Keratinocyte (primary cell): ENCODE results near the gene CHI3L1.

Source experiments
- CTCF ChIP-seq, 3 experiments: IDR thresholded peaks in 1 of 3; conservative IDR thresholded peaks in 1 of 3; optimal IDR thresholded peaks in 1 of 3; 2 replicates in 2 of 3; 3 replicates in 1 of 3; pipeline versions ENCODE3 to v1.5.1; 2011; ENCODE audit warnings: low read length in 3 of 3, mild to moderate bottlenecking in 3 of 3, moderate library complexity in 2 of 3, control low read depth in 1 of 3, inconsistent platforms in 1 of 3; ENCODE audit not compliant: insufficient read depth in 2 of 3; ENCODE audit errors: extremely low read depth in 1 of 3
- EZH2 ChIP-seq: IDR thresholded peaks from one replicate; pipeline ENCODE4 v1.6.1; 2012; ENCODE audit warnings: inconsistent platforms, mild to moderate bottlenecking, low read length, moderate library complexity

GRCh38 chr1:203199002-203199401, 12.5 kb upstream of the CHI3L1 start:
- no peak for TF ChIP-seq CTCF (optimal IDR thresholded peaks at IDR 0.05 in 1 of 3, IDR thresholded peaks at IDR 0.05 in 1 of 3, conservative IDR thresholded peaks at IDR 0.05 in 1 of 3; ENCODE audit: extremely low read depth in 1 of 3, insufficient read depth in 2 of 3, low read length in 3 of 3)
- no peak for TF ChIP-seq EZH2
